ENCODE measurements around the gene EIF3F. TPM values are rescaled to one million over a fixed set of nuclear protein-coding genes. Genes with fewer than 3 reads are reported as not detected.

EIF3F gene
- total RNA-seq, 5 donors from 2014 or later (not counting 1 experiment from before 2014, with no cell fraction given): 344 to 400 (median 369) TPM

DNA sequence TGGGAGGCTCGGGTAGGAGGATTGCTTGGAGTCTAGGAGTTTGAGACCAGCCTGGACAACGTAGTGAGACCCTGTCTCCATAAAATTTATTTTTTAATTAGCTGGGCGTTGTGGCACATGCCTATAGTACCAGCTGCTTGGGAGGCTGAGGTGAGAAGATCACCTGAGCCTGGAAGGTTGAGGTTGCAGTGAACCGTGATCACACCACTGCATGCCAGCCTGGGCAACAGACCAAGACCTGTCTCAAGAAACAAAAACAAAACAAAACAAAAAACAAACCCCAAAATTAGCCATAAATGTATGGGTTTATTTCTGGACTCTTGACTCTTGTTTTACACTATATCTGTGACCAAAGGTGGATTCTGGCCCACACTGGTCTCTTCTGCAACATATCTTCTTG is 41.6 kb downstream of the EIF3F start:
- H3K36me3 ChIP-seq (ENCODE audit: control insufficient read depth in 2 of 2, extremely low read depth in 1 of 2, insufficient read depth in 1 of 2, low read length in 1 of 2): no peaks in the 10 kb centered on the region
- H3K4me3 ChIP-seq (ENCODE audit: control insufficient read depth in 1 of 2, extremely low read depth in 1 of 2, low read length in 1 of 2): no peak overlapping the region
- 86% methylated on average over 1 of the region's 4 CpGs for WGBS (ENCODE audit: insufficient coverage)
- H3K9me3 Mint-ChIP-seq: no peaks in the 10 kb centered on the region
- peaks cover 6 to 8% (median 6%) of the 10 kb centered on the region in 3 donors for H3K4me1 Mint-ChIP-seq
- peaks cover 27 to 28% of the 10 kb centered on the region in 2 donors for H3K27me3 Mint-ChIP-seq
- peaks cover 0 to 9% of the 10 kb centered on the region in 2 experiments for H3K4me1 ChIP-seq (ENCODE audit: control insufficient read depth in 1 of 2, extremely low read depth in 1 of 2, insufficient read depth in 2 of 2, low read length in 2 of 2)
- no peaks in the 10 kb centered on the region for H3K36me3 Mint-ChIP-seq
- H3K27ac ChIP-seq (ENCODE audit: low read length): no peak overlapping the region
- no peak overlapping the region for H3K27ac Mint-ChIP-seq
- no peak overlapping the region for H3K4me3 Mint-ChIP-seq
- ATAC-seq (replicated peaks in 1 of 4) (no peak), DNase-seq (no peak)
- H3K9me3 ChIP-seq: no peaks in the 10 kb centered on the region
- CTCF ChIA-PET: interaction anchor here (0.5 to 1.1 kb wide), 3 partner anchors 29 to 130 kb away, joined by 3 to 5 read pairs (median 5); partner anchors contain the start of gene EIF3F (in 1 of the 2)
- POLR2A ChIA-PET: no interaction called here
- H3K27me3 ChIP-seq (replicated peaks in 1 of 2; ENCODE audit: control insufficient read depth in 2 of 2, extremely low read depth in 1 of 2, insufficient read depth in 2 of 2, low read length in 1 of 2): peaks cover 9 to 46% of the 10 kb centered on the region in 2 experiments

GRCh38 chr11:8030526-8031247 is 43.5 kb downstream of the EIF3F start:
- no peak overlapping the region for H3K4me3 ChIP-seq (ENCODE audit: control insufficient read depth in 1 of 2, extremely low read depth in 1 of 2, low read length in 1 of 2)
- no peak overlapping the region for H3K4me3 Mint-ChIP-seq
- no peaks in the 10 kb centered on the region for H3K36me3 Mint-ChIP-seq
- H3K27me3 ChIP-seq (replicated peaks in 1 of 2; ENCODE audit: control insufficient read depth in 2 of 2, extremely low read depth in 1 of 2, insufficient read depth in 2 of 2, low read length in 1 of 2): peaks cover 0 to 53% of the 10 kb centered on the region in 2 experiments
- ChIA-PET CTCF (interaction anchor here (1.2 to 1.6 kb wide), 2 partner anchors 24 to 69 kb away, joined by 4 to 5 read pairs; no protein-coding TSS in a partner anchor), POLR2A (no interaction called here)
- peaks cover 0 to 9% of the 10 kb centered on the region in 2 experiments for H3K4me1 ChIP-seq (ENCODE audit: control insufficient read depth in 1 of 2, extremely low read depth in 1 of 2, insufficient read depth in 2 of 2, low read length in 2 of 2)
- no peak overlapping the region for H3K27ac Mint-ChIP-seq
- ATAC-seq (replicated peaks in 1 of 4): no peak
- peaks cover 6 to 8% (median 6%) of the 10 kb centered on the region in 3 donors for H3K4me1 Mint-ChIP-seq
- no peaks in the 10 kb centered on the region for H3K36me3 ChIP-seq (ENCODE audit: control insufficient read depth in 2 of 2, extremely low read depth in 1 of 2, insufficient read depth in 1 of 2, low read length in 1 of 2)
- H3K9me3 Mint-ChIP-seq: no peaks in the 10 kb centered on the region
- peaks cover 28 to 30% of the 10 kb centered on the region in 2 donors for H3K27me3 Mint-ChIP-seq
- H3K9me3 ChIP-seq: no peaks in the 10 kb centered on the region
- H3K27ac ChIP-seq (ENCODE audit: low read length): no peak overlapping the region
- WGBS (ENCODE audit: insufficient coverage): 77% methylated on average over 7 of the region's 8 CpGs
- DNase-seq: no peak

DNA sequence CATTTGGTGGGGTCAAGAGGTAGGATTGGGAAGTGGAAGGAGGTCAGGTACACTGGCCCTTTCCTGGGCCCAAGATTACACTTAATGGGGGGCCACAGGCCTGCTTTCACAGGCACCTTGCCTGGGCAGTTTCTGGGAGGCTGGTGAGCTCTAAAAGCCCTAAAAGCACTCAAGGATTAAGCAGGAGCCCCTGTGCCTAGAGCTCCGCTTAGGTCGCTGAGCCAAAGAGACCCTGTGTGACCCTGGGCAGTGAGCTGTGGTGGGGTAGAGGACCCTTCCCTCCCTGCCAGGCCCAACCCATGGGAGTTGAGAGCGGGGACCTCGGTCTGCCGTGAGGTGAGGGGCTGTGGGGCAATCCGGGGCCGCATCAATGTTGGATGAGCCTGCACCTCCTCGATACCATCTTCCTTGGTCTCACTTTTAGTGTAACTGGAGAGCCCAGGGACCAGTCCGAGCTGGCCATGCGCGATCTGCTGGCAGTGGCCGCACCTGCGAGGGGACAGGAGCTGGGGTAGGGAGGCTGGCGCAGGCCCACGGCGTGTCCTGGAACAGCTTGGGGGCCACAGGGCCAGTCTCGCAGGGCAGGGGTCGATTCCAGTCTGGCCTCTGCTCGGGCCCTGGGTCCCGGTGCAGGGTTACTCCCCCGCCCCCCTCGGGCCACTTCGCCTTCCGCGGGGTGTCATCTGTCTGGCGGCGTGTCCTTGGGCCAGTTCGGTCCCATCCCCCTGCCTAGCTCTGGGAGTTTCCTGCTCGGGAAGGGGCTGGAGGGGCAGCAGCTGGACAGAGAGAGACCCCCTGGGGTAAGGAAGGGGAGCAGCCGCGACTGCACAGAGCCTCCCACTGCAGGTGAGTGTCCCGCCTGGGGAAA is 44.3 kb downstream of the EIF3F start:
- DNase-seq (no peak), ATAC-seq (replicated peaks in 1 of 4) (no peak)
- H3K4me3 Mint-ChIP-seq: no peak overlapping the region
- H3K9me3 ChIP-seq: no peaks in the 10 kb centered on the region
- peaks cover 0 to 9% of the 10 kb centered on the region in 2 experiments for H3K4me1 ChIP-seq (ENCODE audit: control insufficient read depth in 1 of 2, extremely low read depth in 1 of 2, insufficient read depth in 2 of 2, low read length in 2 of 2)
- no peak overlapping the region for H3K27ac ChIP-seq (ENCODE audit: low read length)
- POLR2A ChIA-PET: interaction anchor here in 1 of 2 donors (0.5 kb wide), 1 partner anchor 102 kb away, joined by 3 read pairs; no protein-coding TSS in a partner anchor
- no peaks in the 10 kb centered on the region for H3K36me3 ChIP-seq (ENCODE audit: control insufficient read depth in 2 of 2, extremely low read depth in 1 of 2, insufficient read depth in 1 of 2, low read length in 1 of 2)
- no peak overlapping the region for H3K4me3 ChIP-seq (ENCODE audit: control insufficient read depth in 1 of 2, extremely low read depth in 1 of 2, low read length in 1 of 2)
- peaks cover 0 to 55% of the 10 kb centered on the region in 2 experiments for H3K27me3 ChIP-seq (replicated peaks in 1 of 2; ENCODE audit: control insufficient read depth in 2 of 2, extremely low read depth in 1 of 2, insufficient read depth in 2 of 2, low read length in 1 of 2)
- H3K36me3 Mint-ChIP-seq: no peaks in the 10 kb centered on the region
- H3K27me3 Mint-ChIP-seq: peaks cover 28 to 30% of the 10 kb centered on the region in 2 donors
- no peaks in the 10 kb centered on the region for H3K9me3 Mint-ChIP-seq
- CTCF ChIA-PET: interaction anchor here in 1 of 2 donors (1.6 kb wide), 1 partner anchor 25 kb away, joined by 4 read pairs; no protein-coding TSS in a partner anchor
- no peak overlapping the region for H3K27ac Mint-ChIP-seq
- WGBS (ENCODE audit: insufficient coverage): 75% methylated on average over 23 of the region's 32 CpGs
- H3K4me1 Mint-ChIP-seq: peaks cover 6 to 8% (median 6%) of the 10 kb centered on the region in 3 donors

DNA sequence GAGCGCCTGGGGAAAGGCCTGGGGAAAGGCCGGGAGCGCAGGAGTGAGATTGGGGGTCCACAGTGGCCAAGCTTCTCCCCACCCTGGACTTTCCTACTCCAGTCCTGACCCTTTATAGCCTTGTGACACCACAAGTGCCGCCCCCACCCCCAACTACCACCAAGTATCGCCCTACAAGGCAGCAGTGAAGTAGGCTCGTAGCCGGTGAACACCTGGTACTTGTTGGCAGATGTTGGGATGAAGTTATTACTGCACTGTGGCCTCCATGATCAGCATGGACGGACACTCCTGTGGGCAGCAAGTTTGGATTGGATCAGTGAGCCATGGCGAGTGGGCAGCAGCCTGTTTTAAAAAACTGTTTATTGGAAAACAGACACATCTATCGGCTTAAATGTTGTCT is 45.0 kb downstream of the EIF3F start:
- H3K4me3 Mint-ChIP-seq: no peak overlapping the region
- peaks cover 30 to 32% of the 10 kb centered on the region in 2 donors for H3K27me3 Mint-ChIP-seq
- no peaks in the 10 kb centered on the region for H3K36me3 Mint-ChIP-seq
- peaks cover 0 to 9% of the 10 kb centered on the region in 2 experiments for H3K4me1 ChIP-seq (ENCODE audit: control insufficient read depth in 1 of 2, extremely low read depth in 1 of 2, insufficient read depth in 2 of 2, low read length in 2 of 2)
- no peak overlapping the region for H3K4me3 ChIP-seq (ENCODE audit: control insufficient read depth in 1 of 2, extremely low read depth in 1 of 2, low read length in 1 of 2)
- no peak overlapping the region for H3K27ac ChIP-seq (ENCODE audit: low read length)
- 80% methylated on average over 5 of the region's 10 CpGs for WGBS (ENCODE audit: insufficient coverage)
- H3K4me1 Mint-ChIP-seq: peaks cover 6 to 8% (median 6%) of the 10 kb centered on the region in 3 donors
- no peak for DNase-seq
- H3K9me3 Mint-ChIP-seq: no peaks in the 10 kb centered on the region
- CTCF ChIA-PET: interaction anchor here in 1 of 2 donors (1.9 kb wide), 1 partner anchor 20 kb away, joined by 4 read pairs; no protein-coding TSS in a partner anchor
- H3K36me3 ChIP-seq (ENCODE audit: control insufficient read depth in 2 of 2, extremely low read depth in 1 of 2, insufficient read depth in 1 of 2, low read length in 1 of 2): no peaks in the 10 kb centered on the region
- POLR2A ChIA-PET: interaction anchor here in 1 of 2 donors (0.5 kb wide), 1 partner anchor 102 kb away, joined by 3 read pairs; no protein-coding TSS in a partner anchor
- H3K9me3 ChIP-seq: no peaks in the 10 kb centered on the region
- H3K27me3 ChIP-seq (replicated peaks in 1 of 2; ENCODE audit: control insufficient read depth in 2 of 2, extremely low read depth in 1 of 2, insufficient read depth in 2 of 2, low read length in 1 of 2): peaks cover 0 to 58% of the 10 kb centered on the region in 2 experiments
- no peak overlapping the region for H3K27ac Mint-ChIP-seq
- ATAC-seq (replicated peaks in 1 of 4): no peak

DNA sequence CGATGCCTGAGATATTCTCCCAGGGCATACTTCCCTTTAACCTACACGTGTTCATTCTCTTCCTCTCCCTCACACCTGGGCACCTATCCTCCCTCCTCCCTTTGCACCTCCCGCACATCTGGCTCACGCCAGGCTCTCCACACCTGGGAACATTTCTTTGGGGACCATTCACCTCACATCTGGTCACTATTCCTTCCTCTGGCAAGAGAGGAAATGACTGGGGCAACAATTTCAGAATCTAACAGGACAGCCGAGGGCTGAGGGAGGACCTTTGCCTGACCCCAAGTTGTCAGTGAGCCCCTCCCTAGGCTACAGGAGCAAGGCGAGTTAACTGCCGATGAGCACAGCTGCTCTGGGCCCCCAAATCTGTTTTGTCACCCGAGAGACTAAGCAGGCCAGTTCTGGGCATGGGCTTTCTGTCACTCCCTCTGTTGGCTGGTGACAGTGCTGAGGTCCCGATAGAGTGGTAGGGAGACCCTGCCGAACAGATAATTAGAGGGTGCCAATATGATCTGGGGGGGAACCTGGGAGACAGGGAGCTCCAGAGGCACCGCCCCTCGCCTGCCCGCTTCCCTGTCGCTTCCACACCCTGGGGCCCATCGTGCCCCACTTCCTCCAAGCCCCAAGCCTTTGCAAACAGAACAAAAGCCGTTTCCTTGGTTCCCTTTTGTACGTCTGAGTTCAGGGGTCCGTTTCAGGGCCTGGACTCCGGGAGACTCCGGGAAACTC is 45.6 kb downstream of the EIF3F start:
- POLR2A ChIA-PET: no interaction called here
- Histone ChIP-seq H3K4me1 (ENCODE audit: control insufficient read depth in 1 of 2, extremely low read depth in 1 of 2, insufficient read depth in 2 of 2, low read length in 2 of 2) (peaks cover 0 to 9% of the 10 kb centered on the region in 2 experiments), H3K9me3 (no peaks in the 10 kb centered on the region), H3K27me3 (replicated peaks in 1 of 2; ENCODE audit: control insufficient read depth in 2 of 2, extremely low read depth in 1 of 2, insufficient read depth in 2 of 2, low read length in 1 of 2) (peaks cover 0 to 58% of the 10 kb centered on the region in 2 experiments), H3K27ac (ENCODE audit: low read length) (no peak overlapping the region), H3K4me3 (ENCODE audit: control insufficient read depth in 1 of 2, extremely low read depth in 1 of 2, low read length in 1 of 2) (no peak overlapping the region), H3K36me3 (ENCODE audit: control insufficient read depth in 2 of 2, extremely low read depth in 1 of 2, insufficient read depth in 1 of 2, low read length in 1 of 2) (no peaks in the 10 kb centered on the region)
- CTCF ChIA-PET: interaction anchor here (0.9 to 4.8 kb wide), 9 partner anchors 16 to 69 kb away, joined by 3 to 75 read pairs (median 5); partner anchors contain the start of gene EIF3F (in 1 of the 2)
- Mint-ChIP-seq H3K27me3 (peaks cover 30 to 33% of the 10 kb centered on the region in 2 donors), H3K36me3 (no peaks in the 10 kb centered on the region), H3K4me1 (peaks cover 6 to 8% (median 6%) of the 10 kb centered on the region in 3 donors), H3K4me3 (peak overlapping the region in 2 of 3 donors; percentile 29 to 41), H3K27ac (peak overlapping the region in 1 of 2 donors; percentile 20), H3K9me3 (no peaks in the 10 kb centered on the region)
- DNase-seq (no peak), ATAC-seq (replicated peaks in 1 of 4) (no peak)
- 38% methylated on average over 19 of the region's 20 CpGs for WGBS (ENCODE audit: insufficient coverage)
